ENCODE data around the gene OSBPL5. TPM values are rescaled to one million over a fixed set of nuclear protein-coding genes. Genes with fewer than 3 reads are reported as not detected.

Gene OSBPL5
- polyA plus RNA-seq, 3 donors, result 3.1 to 30.3 (median 6.8) TPM

- H3K4me2 ChIP-seq (replicated peaks; ENCODE audit: extremely low read depth, low read length, poor library complexity, severe bottlenecking), result no peak overlapping the region
- no peak overlapping the region for H2AFZ ChIP-seq (ENCODE audit: insufficient read depth, low read depth, low read length, poor library complexity, severe bottlenecking)
- no peak overlapping the region for H3K27ac ChIP-seq (ENCODE audit: low read depth in 1 of 2, low read length in 2 of 2)
- H3K9ac ChIP-seq (ENCODE audit: insufficient read depth, low read length, poor library complexity, severe bottlenecking), result no peak overlapping the region
- H3K4me3 Mint-ChIP-seq, result no peak overlapping the region
- no peak overlapping the region for H3K4me3 ChIP-seq (replicated peaks in 1 of 3; ENCODE audit: low read depth in 2 of 3, low read length in 3 of 3)
- no peak overlapping the region for H3K27ac Mint-ChIP-seq
- peaks cover 25 to 37% of the 10 kb centered on the region in 2 donors for H3K36me3 ChIP-seq (replicated peaks in 1 of 2; ENCODE audit: control insufficient read depth in 1 of 2, insufficient read depth in 2 of 2, low read length in 2 of 2)
- peaks cover 0 to 3% (median 0%) of the 10 kb centered on the region in 7 donors for H3K9me3 Mint-ChIP-seq
- H3K27me3 Mint-ChIP-seq (ENCODE audit: low read depth in 3 of 3), result peaks cover 0 to 16% (median 7%) of the 10 kb centered on the region in 3 donors
- H3K27me3 ChIP-seq (ENCODE audit: control insufficient read depth in 2 of 2, insufficient read depth in 2 of 2, low read length in 2 of 2), result peaks cover 0 to 2% of the 10 kb centered on the region in 2 donors
- H4K20me1 ChIP-seq (ENCODE audit: insufficient read depth, low read length), result peaks cover 6% of the 10 kb centered on the region
- peaks cover 7 to 35% of the 10 kb centered on the region in 2 donors for H3K36me3 Mint-ChIP-seq
- 97% methylated on average over 5 of the region's 9 CpGs for WGBS (ENCODE audit: insufficient coverage)
- H3K9me3 ChIP-seq (replicated peaks in 1 of 2; ENCODE audit: control insufficient read depth in 1 of 2, insufficient read depth in 1 of 2, low read length in 2 of 2), result no peaks in the 10 kb centered on the region
- no peaks in the 10 kb centered on the region for H3K4me1 Mint-ChIP-seq
- no peak for TF ChIP-seq CTCF (IDR thresholded peaks at IDR 0.05)
- H3K79me2 ChIP-seq (ENCODE audit: insufficient read depth, low read length), result no peaks in the 10 kb centered on the region
- peaks cover under 1 to 2% of the 10 kb centered on the region in 2 donors for H3K4me1 ChIP-seq (ENCODE audit: control insufficient read depth in 1 of 2, insufficient read depth in 2 of 2, low read length in 2 of 2)
- DNase-seq, result no peak
- intact Hi-C loops (cut with micrococcal nuclease), result no loop called here
Observed at GRCh38 chr11:3086671-3087150, 78.4 kb downstream of the OSBPL5 start.

GRCh38 chr11:3086114-3086513 is 79.0 kb downstream of the OSBPL5 start:
- peaks cover 23 to 36% of the 10 kb centered on the region in 2 donors for H3K36me3 ChIP-seq (replicated peaks in 1 of 2; ENCODE audit: control insufficient read depth in 1 of 2, insufficient read depth in 2 of 2, low read length in 2 of 2)
- peaks cover 0 to 16% (median 7%) of the 10 kb centered on the region in 3 donors for H3K27me3 Mint-ChIP-seq (ENCODE audit: low read depth in 3 of 3)
- H3K9ac ChIP-seq (ENCODE audit: insufficient read depth, low read length, poor library complexity, severe bottlenecking), result no peak overlapping the region
- TF ChIP-seq CTCF (IDR thresholded peaks at IDR 0.05), result no peak
- peaks cover 0 to 2% of the 10 kb centered on the region in 2 donors for H3K27me3 ChIP-seq (ENCODE audit: control insufficient read depth in 2 of 2, insufficient read depth in 2 of 2, low read length in 2 of 2)
- no peak for DNase-seq
- H3K36me3 Mint-ChIP-seq, result peaks cover 7 to 30% of the 10 kb centered on the region in 2 donors
- 74% methylated on average over 4 of the region's 8 CpGs for WGBS (ENCODE audit: insufficient coverage)
- no peak overlapping the region for H3K4me3 Mint-ChIP-seq
- H3K27ac ChIP-seq (ENCODE audit: low read depth in 1 of 2, low read length in 2 of 2), result no peak overlapping the region
- no peaks in the 10 kb centered on the region for H3K4me1 ChIP-seq (ENCODE audit: control insufficient read depth in 1 of 2, insufficient read depth in 2 of 2, low read length in 2 of 2)
- no peaks in the 10 kb centered on the region for H3K4me1 Mint-ChIP-seq
- no peak overlapping the region for H3K27ac Mint-ChIP-seq
- intact Hi-C loops (cut with micrococcal nuclease), result no loop called here
- H4K20me1 ChIP-seq (ENCODE audit: insufficient read depth, low read length), result peaks cover under 1% of the 10 kb centered on the region
- no peak overlapping the region for H3K4me3 ChIP-seq (replicated peaks in 1 of 3; ENCODE audit: low read depth in 2 of 3, low read length in 3 of 3)
- no peak overlapping the region for H2AFZ ChIP-seq (ENCODE audit: insufficient read depth, low read depth, low read length, poor library complexity, severe bottlenecking)
- no peak overlapping the region for H3K4me2 ChIP-seq (replicated peaks; ENCODE audit: extremely low read depth, low read length, poor library complexity, severe bottlenecking)
- no peaks in the 10 kb centered on the region for H3K9me3 ChIP-seq (replicated peaks in 1 of 2; ENCODE audit: control insufficient read depth in 1 of 2, insufficient read depth in 1 of 2, low read length in 2 of 2)
- H3K79me2 ChIP-seq (ENCODE audit: insufficient read depth, low read length), result no peaks in the 10 kb centered on the region
- H3K9me3 Mint-ChIP-seq, result peaks cover 0 to 3% (median 0%) of the 10 kb centered on the region in 7 donors
